Heart right ventricle (tissue), 16 donors: ENCODE measurements around the gene IFNL1. TPM values are rescaled to one million over a fixed set of nuclear protein-coding genes. Genes with fewer than 3 reads are reported as not detected.

ENCODE experiments used
- ATAC-seq, 8 donors: fragments of 200-7000 bp; cut with Tn5 transposase; one replicate each; pipeline ENCODE4 v1.9.1; 2020; ENCODE audit warnings: mild to moderate bottlenecking in 8 of 8, moderate library complexity in 8 of 8, moderate number of reproducible peaks in 1 of 8
- DNase-seq, 2 donors: peaks; one replicate each; pipeline ENCODE4 v3.0.0-alpha.2; 2020
- H3K27ac ChIP-seq, 10 donors: fragments of 200-600 bp; sonication (generic) in 2 of 10; one replicate each; pipeline versions ENCODE4 v1.5.0 to v1.8.0; 2020 to 2022; ENCODE audit warnings: mild to moderate bottlenecking in 3 of 10
- H3K27me3 ChIP-seq, 7 donors: fragments of 200-600 bp; one replicate each; pipeline ENCODE4 v1.8.0; 2021 to 2022; ENCODE audit warnings: mild to moderate bottlenecking in 2 of 7
- H3K36me3 ChIP-seq, 9 donors: fragments of 200-600 bp; sonication (generic) in 1 of 9; one replicate each; pipeline versions ENCODE4 v1.5.0 to v1.8.0; 2020 to 2022; ENCODE audit warnings: mild to moderate bottlenecking in 2 of 9
- H3K4me1 ChIP-seq, 9 donors: fragments of 200-600 bp; sonication (generic) in 1 of 9; one replicate each; pipeline versions ENCODE4 v1.5.0 to v1.8.0; 2020 to 2022; ENCODE audit warnings: mild to moderate bottlenecking in 4 of 9
- H3K4me3 ChIP-seq, 10 donors: fragments of 200-600 bp; sonication (generic) in 2 of 10; one replicate each; pipeline versions ENCODE4 v1.5.0 to v1.8.0; 2020 to 2022; ENCODE audit warnings: mild to moderate bottlenecking in 7 of 10, moderate library complexity in 2 of 10
- H3K9me3 ChIP-seq, 11 donors: fragments of 200-600 bp in 10 of 11; sonication (generic) in 2 of 11; one replicate each; pipeline versions ENCODE4 v1.5.0 to v1.8.0; 2013 to 2022; ENCODE audit warnings: mild to moderate bottlenecking in 2 of 11, control low read depth in 1 of 11, moderate library complexity in 1 of 11
- WGBS, 2 donors: extraction: QIAGEN DNeasy Blood & Tissue Kit; methylation state at CpG; one replicate each; pipeline ENCODE4 v1.1.7; 2013; ENCODE audit warnings: inconsistent platforms in 1 of 2; 5-methylcytosine and 5-hydroxymethylcytosine counted together
- intact Hi-C, 10 donors: fragments of 100-400 bp; cut with DNase I; formaldehyde crosslinking; loops; one replicate each; pipeline versions ENCODE4 v1.11.1 to v1.14.2; 2022
- polyA plus RNA-seq, 2 donors: library from polyadenylated mRNA; stranded (reverse); fragments of 200-250 nt; gene quantifications; one replicate each; pipeline ENCODE4 v1.2.3, GENCODE V29; 2013
- total RNA-seq, 10 donors: library from RNA; stranded (reverse); fragmentation: NEBNext Ultra II Directional in 3 of 10; extraction: Animal tissue kit (Norgen Biotek cat#: 25700) in 3 of 10; gene quantifications; one replicate each; pipeline versions ENCODE4 v1.2.1 to v1.2.4, GENCODE V29; 2021 to 2023
- TF ChIP-seq, protein P1 (sequence below), 9 donors: fragments of 200-600 bp; sonication (generic) in 2 of 9; IDR thresholded peaks; one replicate each; pipeline versions ENCODE4 v1.5.0 to v1.8.0; 2021 to 2022; ENCODE audit warnings: antibody characterized with exemption in 9 of 9, mild to moderate bottlenecking in 5 of 9, moderate library complexity in 1 of 9
- donor health status: Arrhythmogenic right ventricular cardiomyopathy.
- donor health status: ischemic (EF 13 %, LVEDD 7.1; RV severe dilation, severe dysfunction).
- donor health status: healthy with polysubstance abuse.
- donor health status: DM: no; HTN: yes; CAD: no.
- donor health status: DM: no; HTN: no; CAD: no.
- donor health status: ischemic (EF 25% LVEDD 6.9; RV normal size, moderate dysfunction).
- donor health status: ischemic (EF 25% LVEDD 5.7; RV mildly dilated, moderate dysfunction).
- donor health status: healthy.
- donor health status: DM: yes; HTN: yes; CAD: no.
- donor health status: Ischemic cardiomyopathy.
- donor health status: ischemic (EF 35%, LVEDD 5.7; RV mildly dilated, moderate dysfunction).
- donor health status: nonischemic (EF 11% LVEDD 7.7; RV severe dilation, severe dysfunction).
- donor health status: DM: yes; HTN: yes; CAD: no.
- donor health status: PGD.
- donor health status: ischemic (EF 29% LVEDD 5.4; RV normal size, mild dysfunction).
- donor health status: nonischemic (EF 23%, LVEDD 6.1; RV moderate dilation, normal function).

The IFNL1 gene
- total and polyA plus RNA-seq, 12 donors: not detected

DNA sequence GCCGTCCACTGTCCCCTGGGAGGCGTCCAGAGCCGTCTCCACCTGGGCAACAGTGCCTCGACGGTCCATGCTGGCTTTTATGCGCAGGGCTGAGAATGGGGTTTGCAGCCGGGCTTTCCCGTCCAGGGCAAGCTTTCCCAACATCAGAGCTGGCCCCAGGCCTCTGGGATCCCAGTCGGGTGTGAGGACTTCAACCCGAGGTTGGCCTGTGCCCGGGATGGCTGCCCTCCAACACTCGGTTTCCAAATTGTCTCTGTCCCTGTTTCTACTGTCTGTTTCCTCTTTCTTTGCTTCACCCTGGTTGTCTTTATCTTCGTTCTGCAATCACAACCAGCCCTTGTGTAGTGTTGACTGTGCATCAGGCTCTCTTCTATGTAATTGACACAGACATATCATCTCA, 47.4 kb upstream of the IFNL1 start, which contains the start of gene IFNL4:
IFNL4 (minus strand) TSS at position 51 of the 400 bp plus-strand sequence.
- TF ChIP-seq, protein P1, sequence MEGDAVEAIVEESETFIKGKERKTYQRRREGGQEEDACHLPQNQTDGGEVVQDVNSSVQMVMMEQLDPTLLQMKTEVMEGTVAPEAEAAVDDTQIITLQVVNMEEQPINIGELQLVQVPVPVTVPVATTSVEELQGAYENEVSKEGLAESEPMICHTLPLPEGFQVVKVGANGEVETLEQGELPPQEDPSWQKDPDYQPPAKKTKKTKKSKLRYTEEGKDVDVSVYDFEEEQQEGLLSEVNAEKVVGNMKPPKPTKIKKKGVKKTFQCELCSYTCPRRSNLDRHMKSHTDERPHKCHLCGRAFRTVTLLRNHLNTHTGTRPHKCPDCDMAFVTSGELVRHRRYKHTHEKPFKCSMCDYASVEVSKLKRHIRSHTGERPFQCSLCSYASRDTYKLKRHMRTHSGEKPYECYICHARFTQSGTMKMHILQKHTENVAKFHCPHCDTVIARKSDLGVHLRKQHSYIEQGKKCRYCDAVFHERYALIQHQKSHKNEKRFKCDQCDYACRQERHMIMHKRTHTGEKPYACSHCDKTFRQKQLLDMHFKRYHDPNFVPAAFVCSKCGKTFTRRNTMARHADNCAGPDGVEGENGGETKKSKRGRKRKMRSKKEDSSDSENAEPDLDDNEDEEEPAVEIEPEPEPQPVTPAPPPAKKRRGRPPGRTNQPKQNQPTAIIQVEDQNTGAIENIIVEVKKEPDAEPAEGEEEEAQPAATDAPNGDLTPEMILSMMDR (IDR thresholded peaks at IDR 0.05): no peak
- H3K9me3 ChIP-seq: no peaks in the 10 kb centered on the region
- intact Hi-C loops: no loop called here
- no peak within 1 kb of the TSS for H3K27ac ChIP-seq
- peaks cover 21 to 68% (median 59%) of the 10 kb centered on the region in 7 donors for H3K27me3 ChIP-seq
- peaks cover 0 to 14% (median 8%) of the 10 kb centered on the region in 9 donors for H3K4me1 ChIP-seq
- peak within 1 kb of the TSS in 1 of 10 donors; percentile 7 for H3K4me3 ChIP-seq
- no peak for DNase-seq
- no peaks in the 10 kb centered on the region for H3K36me3 ChIP-seq
- WGBS, 2 donors: 48 to 53% methylated on average over 13 of the region's 13 CpGs
- ATAC-seq: no peak

DNA sequence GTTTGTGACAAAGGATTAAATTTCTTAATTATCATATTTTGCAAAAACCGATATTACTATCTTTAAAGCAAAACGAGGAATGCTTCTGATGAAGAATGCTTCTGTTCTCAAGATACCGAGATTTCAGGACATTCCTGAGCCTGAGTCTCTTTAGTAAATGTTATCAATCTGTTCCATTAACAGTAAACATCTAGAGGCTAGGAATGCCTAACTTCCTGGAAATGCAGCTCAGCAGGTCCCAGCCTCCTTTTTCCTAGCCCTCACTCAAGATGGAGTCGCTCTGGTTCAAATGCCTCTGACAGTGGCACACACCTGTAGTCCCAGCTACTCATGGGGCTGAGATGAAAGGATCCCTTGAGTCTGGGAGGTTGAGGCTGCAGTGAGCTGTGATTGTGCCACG, 45.1 kb upstream of the IFNL1 start:
- DNase-seq: no peak
- 60 to 67% methylated on average over 5 of the region's 5 CpGs for WGBS, 2 donors
- H3K27me3 ChIP-seq: peaks cover 21 to 80% (median 56%) of the 10 kb centered on the region in 7 donors
- intact Hi-C loops: no loop called here
- no peaks in the 10 kb centered on the region for H3K9me3 ChIP-seq
- H3K36me3 ChIP-seq: no peaks in the 10 kb centered on the region
- no peak overlapping the region for H3K4me3 ChIP-seq
- no peak overlapping the region for H3K27ac ChIP-seq
- no peak for ATAC-seq
- TF ChIP-seq, protein P1 (IDR thresholded peaks at IDR 0.05): no peak
- H3K4me1 ChIP-seq: peaks cover 0 to 14% (median 8%) of the 10 kb centered on the region in 9 donors

DNA sequence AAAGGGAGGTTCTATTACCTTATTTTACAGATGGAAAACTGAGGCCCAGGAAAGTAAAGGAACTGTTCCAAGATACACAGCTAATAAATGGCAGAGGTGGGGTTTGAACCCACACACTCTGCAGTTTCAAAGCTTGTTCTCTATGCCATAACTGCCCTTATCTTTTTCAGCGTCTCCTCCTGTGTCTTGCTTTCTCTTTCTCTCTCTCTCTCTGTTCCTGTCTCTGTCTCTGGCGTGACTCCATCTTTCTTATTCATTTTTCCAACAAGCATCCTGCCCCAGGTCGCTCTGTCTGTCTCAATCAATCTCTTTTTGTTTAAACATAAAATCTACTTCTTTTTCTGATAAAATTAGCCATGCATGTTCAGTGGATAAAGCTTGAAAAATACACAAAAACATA, 44.4 kb upstream of the IFNL1 start:
- intact Hi-C loops: no loop called here
- Histone ChIP-seq H3K9me3 (peaks cover 0 to 4% (median 0%) of the 10 kb centered on the region in 11 donors), H3K27ac (no peak overlapping the region), H3K4me1 (peaks cover 0 to 14% (median 8%) of the 10 kb centered on the region in 9 donors), H3K4me3 (no peak overlapping the region), H3K36me3 (no peaks in the 10 kb centered on the region), H3K27me3 (peaks cover 21 to 85% (median 60%) of the 10 kb centered on the region in 7 donors)
- ATAC-seq: no peak
- TF ChIP-seq, protein P1 (IDR thresholded peaks at IDR 0.05): no peak
- no peak for DNase-seq
- 40 to 59% methylated on average over 3 of the region's 3 CpGs for WGBS, 2 donors

DNA sequence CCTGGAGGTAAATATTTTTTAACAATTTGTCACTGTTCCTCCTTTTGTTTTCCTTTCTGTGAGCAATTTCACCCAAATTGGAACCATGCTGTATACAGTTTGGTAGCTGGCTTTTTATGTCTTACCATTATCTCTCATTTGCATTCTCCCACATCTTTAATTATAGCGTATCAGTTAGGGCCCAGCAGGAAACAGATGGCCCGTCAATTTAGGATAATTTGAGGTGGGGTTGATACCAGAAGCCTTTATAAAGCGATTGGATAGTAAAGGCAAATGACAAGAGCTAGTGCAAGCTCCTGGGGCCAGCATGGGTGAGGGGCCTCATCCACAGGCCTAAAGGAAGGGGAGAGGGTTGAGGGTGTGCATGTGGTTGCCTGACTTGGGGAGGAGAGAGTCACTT, 43.7 kb upstream of the IFNL1 start:
- no peak overlapping the region for H3K4me3 ChIP-seq
- no peak for DNase-seq
- H3K27me3 ChIP-seq: peaks cover 17 to 84% (median 54%) of the 10 kb centered on the region in 7 donors
- peaks cover 0 to 8% (median 4%) of the 10 kb centered on the region in 9 donors for H3K4me1 ChIP-seq
- intact Hi-C loops: no loop called here
- H3K9me3 ChIP-seq: peaks cover 0 to 9% (median 0%) of the 10 kb centered on the region in 11 donors
- TF ChIP-seq, protein P1 (IDR thresholded peaks at IDR 0.05): no peak
- 33 to 34% methylated on average over 3 of the region's 3 CpGs for WGBS, 2 donors
- H3K27ac ChIP-seq: no peak overlapping the region
- H3K36me3 ChIP-seq: no peaks in the 10 kb centered on the region
- ATAC-seq: no peak
